Stimulated activated CD8-positive, alpha-beta memory T cell treated with anti-CD3 and anti-CD28 coated beads, Interleukin-7, amount 100 ng/mL, for 4 hours (primary cell): ENCODE data around the gene C1orf21.

ENCODE experiments used
- DNase-seq, 2 donors: peaks; one replicate each; pipeline ENCODE4 v3.0.0-alpha.2; 2020; ENCODE audit warnings: low read depth in 2 of 2

Gene C1orf21

GRCh38 chr1:184626076-184627006, 239.5 kb downstream of the C1orf21 start:
- no peak for DNase-seq

- DNase-seq: no peak
Observed at GRCh38 chr1:184627007-184627341, 240.1 kb downstream of the C1orf21 start.

GRCh38 chr1:184629266-184629665, 242.4 kb downstream of the C1orf21 start:
- DNase-seq: no peak

- DNase-seq: no peak
Observed at GRCh38 chr1:184630679-184631060, 243.8 kb downstream of the C1orf21 start.

GRCh38 chr1:184632415-184633175, 245.8 kb downstream of the C1orf21 start:
- DNase-seq: no peak

- no peak for DNase-seq
Observed at GRCh38 chr1:184633785-184634184, 247.0 kb downstream of the C1orf21 start.

- DNase-seq: no peak
Observed at GRCh38 chr1:184634296-184634695, 247.5 kb downstream of the C1orf21 start.

- DNase-seq: no peak
Observed at GRCh38 chr1:184635347-184635979, 248.6 kb downstream of the C1orf21 start.

GRCh38 chr1:184635980-184636431, 249.2 kb downstream of the C1orf21 start:
- DNase-seq: no peak

GRCh38 chr1:184637664-184638240, 250.9 kb downstream of the C1orf21 start:
- no peak for DNase-seq

GRCh38 chr1:184639205-184639604, 252.4 kb downstream of the C1orf21 start:
- no peak for DNase-seq

GRCh38 chr1:184640505-184640904, 253.7 kb downstream of the C1orf21 start:
- DNase-seq: no peak

GRCh38 chr1:184641894-184642293, 255.1 kb downstream of the C1orf21 start:
- DNase-seq: no peak

GRCh38 chr1:184643661-184644060, 256.8 kb downstream of the C1orf21 start:
- no peak for DNase-seq

GRCh38 chr1:184644771-184645170, 257.9 kb downstream of the C1orf21 start:
- no peak for DNase-seq

GRCh38 chr1:184646178-184646701, 259.4 kb downstream of the C1orf21 start:
- no peak for DNase-seq

GRCh38 chr1:184646824-184647223, 260.0 kb downstream of the C1orf21 start:
- DNase-seq: no peak

- DNase-seq: no peak
Observed at GRCh38 chr1:184647471-184647870, 260.6 kb downstream of the C1orf21 start.

- DNase-seq: no peak
Observed at GRCh38 chr1:184648160-184648855, 261.5 kb downstream of the C1orf21 start.

- no peak for DNase-seq
Observed at GRCh38 chr1:184648856-184649201, 262.0 kb downstream of the C1orf21 start.

GRCh38 chr1:184649451-184649888, 262.6 kb downstream of the C1orf21 start:
- DNase-seq: no peak
